GM10248 (cell line): ENCODE results near the gene HOXA5.

ENCODE experiments used
- CTCF ChIA-PET: fragments of 300-600 bp; sonication (Branson Sonifier 250); formaldehyde crosslinking; extraction: SDS; loops from one replicate; lab custom pipeline; 2021; ENCODE audit warnings: antibody characterized with exemption; lab: Yijun Ruan, JAX
- POLR2A ChIA-PET: fragments of 350-650 bp; sonication (Branson Sonifier 250); formaldehyde crosslinking; extraction: SDS; loops from one replicate; lab custom pipeline; 2020; ENCODE audit warnings: antibody characterized with exemption; lab: Yijun Ruan, JAX
- DNase-seq: peaks from one replicate; pipeline ENCODE4 v3.0.0; 2012; ENCODE audit errors: extremely low spot score
- CTCF ChIP-seq: IDR thresholded peaks from 2 replicates; pipeline ENCODE4 v1.5.1; 2012; ENCODE audit warnings: mild to moderate bottlenecking, low read depth; ENCODE audit errors: extremely low read depth, missing control alignments, control extremely low read depth

HOXA5 gene

GRCh38 chr7:27114881-27115220 lies 28.6 kb downstream of the HOXA5 start:
- no peak for TF ChIP-seq CTCF
- POLR2A ChIA-PET: no interaction called here
- CTCF ChIA-PET: no interaction called here
- DNase-seq: no peak

DNA sequence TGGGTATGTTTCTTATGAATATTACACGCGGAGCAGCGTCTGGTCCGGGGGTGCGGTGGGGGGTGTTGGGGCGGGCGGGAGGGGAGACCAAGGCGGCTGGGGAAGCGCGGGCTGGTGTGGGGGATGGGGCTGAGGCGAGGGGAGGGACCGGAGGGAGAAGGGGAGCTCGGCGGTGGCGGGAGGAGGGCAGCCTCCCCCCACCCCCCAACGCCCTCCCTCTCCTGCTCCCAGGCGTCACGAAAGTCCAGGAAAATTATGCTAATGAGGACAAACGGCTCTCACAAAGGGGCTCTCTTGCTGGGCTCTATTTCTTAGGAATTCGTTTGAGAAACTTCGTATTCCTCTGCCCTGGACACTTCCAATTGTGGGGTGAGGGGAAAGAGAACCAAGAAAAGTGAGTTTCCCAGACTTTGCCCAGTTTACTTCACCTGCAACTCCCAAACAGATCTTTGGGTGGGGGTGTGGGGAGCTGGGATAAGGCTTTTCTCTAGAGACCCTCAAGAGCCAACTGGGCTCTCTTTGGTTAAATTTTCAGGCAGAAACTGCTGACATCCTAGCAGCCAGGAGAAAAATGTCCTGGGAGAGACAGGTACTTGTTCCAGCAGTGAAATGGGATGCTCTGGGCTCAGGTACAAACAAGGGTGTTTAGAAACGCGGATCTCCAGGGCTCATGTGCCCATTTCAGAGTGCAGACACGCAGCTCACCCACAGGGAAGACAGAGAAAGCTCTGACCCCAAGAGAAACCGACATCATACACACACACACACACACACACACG lies 29.3 kb downstream of the HOXA5 start:
- POLR2A ChIA-PET: no interaction called here
- DNase-seq: no peak
- no peak for TF ChIP-seq CTCF
- CTCF ChIA-PET: no interaction called here

- no peak for DNase-seq
- ChIA-PET POLR2A (no interaction called here), CTCF (no interaction called here)
- TF ChIP-seq CTCF: no peak
Observed at GRCh38 chr7:27112955-27113949, 30.2 kb downstream of the HOXA5 start.

- no peak for DNase-seq
- POLR2A ChIA-PET: no interaction called here
Observed at GRCh38 chr7:27112361-27112760, 31.1 kb downstream of the HOXA5 start.

GRCh38 chr7:27111751-27112277 lies 31.7 kb downstream of the HOXA5 start:
- CTCF ChIA-PET: no interaction called here
- POLR2A ChIA-PET: no interaction called here

More at GRCh38 chr7:27112361-27112760, 31.1 kb downstream of the HOXA5 start:
- CTCF ChIA-PET: no interaction called here
- no peak for TF ChIP-seq CTCF

More at GRCh38 chr7:27111751-27112277, 31.7 kb downstream of the HOXA5 start:
- no peak for TF ChIP-seq CTCF
- DNase-seq: no peak
